Measurements from ENCODE around the gene MAST4.

- no peak for TF ChIP-seq ZNF143 (CRISPR knock-in tag; IDR thresholded peaks at IDR 0.05)
- no peak for TF ChIP-seq EZH2 (conservative IDR thresholded peaks at IDR 0.05; ENCODE audit: low read depth, low read length)
- TF ChIP-seq ZC3H13 (CRISPR knock-in tag; IDR thresholded peaks at IDR 0.05): no peak
- no peak for TF ChIP-seq ZKSCAN5 (CRISPR knock-in tag; IDR thresholded peaks at IDR 0.05)
- TF ChIP-seq GMEB1 (CRISPR knock-in tag; IDR thresholded peaks at IDR 0.05; ENCODE audit: borderline replicate concordance): no peak
- TF ChIP-seq ZMYM4 (CRISPR knock-in tag; IDR thresholded peaks at IDR 0.05): no peak
- TF ChIP-seq CTCF (CRISPR knock-in tag; IDR thresholded peaks at IDR 0.05): no peak
- TF ChIP-seq ZBTB25 (CRISPR knock-in tag; IDR thresholded peaks at IDR 0.05): no peak
- no peak for TF ChIP-seq ZNF792 (CRISPR knock-in tag; IDR thresholded peaks at IDR 0.05)
- no peak for TF ChIP-seq ZNF501 (CRISPR knock-in tag; IDR thresholded peaks at IDR 0.05)
- TF ChIP-seq ETV6 (CRISPR knock-in tag; conservative IDR thresholded peaks at IDR 0.05): no peak
- no peak for TF ChIP-seq NFE2L2 (IDR thresholded peaks at IDR 0.05; ENCODE audit: low read length)
- no peak for TF ChIP-seq POLR2AphosphoS5 (IDR thresholded peaks at IDR 0.05; ENCODE audit: low read depth, low read length)
- TF ChIP-seq HNRNPL (IDR thresholded peaks at IDR 0.05; ENCODE audit: low read depth, low read length): no peak
Observed at GRCh38 chr5:67081261-67081660, 485.1 kb downstream of the MAST4 start.

Data from HepG2 (cell line).